OCI-LY7 (cell line): ENCODE measurements around the gene SCRN2. TPM values are rescaled to one million over a fixed set of nuclear protein-coding genes. Genes with fewer than 3 reads are reported as not detected.

Source experiments
- BruUV-seq: library from RNA; stranded (reverse); fragments of 400-500 nt; replicated peaks from 2 replicates; lab custom pipeline; 2021; lab: Mats Ljungman, UMichigan
- CTCF ChIA-PET: fragments of 300-600 bp; sonication (Branson Sonifier 250); formaldehyde crosslinking; loops from one replicate; lab custom pipeline; 2022; ENCODE audit warnings: antibody characterized with exemption; ENCODE audit not compliant: unreplicated experiment; lab: Charles Lee
- POLR2A ChIA-PET: fragments of 300-600 bp; sonication (Branson Sonifier 250); formaldehyde crosslinking; loops from one replicate; lab custom pipeline; 2022; ENCODE audit warnings: antibody characterized with exemption; lab: Charles Lee
- DNase-seq: peaks from one replicate; pipeline ENCODE4 v3.0.0-alpha.2; 2015; ENCODE audit warnings: low spot score
- H2AFZ ChIP-seq: fragments of 200-600 bp; sonication (generic), shearing (Covaris generic); 2 replicates; pipeline ENCODE4 v1.6.1; 2014; ENCODE audit warnings: mild to moderate bottlenecking, antibody characterized with exemption, low read length, moderate library complexity
- H3K27ac ChIP-seq: fragments of 200-600 bp; sonication (generic); 2 replicates; pipeline ENCODE4 v1.5.1; 2014; ENCODE audit warnings: mixed run types, low read depth, mild to moderate bottlenecking, moderate library complexity, low read length, inconsistent platforms; ENCODE audit not compliant: poor library complexity, severe bottlenecking
- H3K36me3 ChIP-seq: fragments of 200-600 bp; sonication (generic); 2 replicates; pipeline ENCODE4 v1.6.1; 2014; ENCODE audit warnings: mild to moderate bottlenecking, antibody characterized with exemption, low read length, moderate library complexity, mixed read lengths; ENCODE audit not compliant: insufficient read depth
- H3K4me1 ChIP-seq: fragments of 200-600 bp; sonication (generic); 2 replicates; pipeline ENCODE4 v1.5.1; 2014; ENCODE audit warnings: mild to moderate bottlenecking, low read length; ENCODE audit not compliant: insufficient read depth, poor library complexity, severe bottlenecking
- H3K4me2 ChIP-seq: fragments of 200-600 bp; sonication (generic); 2 replicates; pipeline ENCODE4 v1.6.1; 2014; ENCODE audit warnings: mild to moderate bottlenecking, low read length
- H3K4me3 ChIP-seq: fragments of 200-600 bp; sonication (generic); 2 replicates; pipeline ENCODE4 v1.5.1; 2014; ENCODE audit warnings: mild to moderate bottlenecking, low read depth, low read length; ENCODE audit not compliant: poor library complexity, severe bottlenecking
- H3K79me2 ChIP-seq: fragments of 200-600 bp; sonication (generic); 2 replicates; pipeline ENCODE4 v1.6.1; 2016; ENCODE audit warnings: low read depth, mild to moderate bottlenecking, low read length, moderate library complexity, mixed read lengths; ENCODE audit not compliant: insufficient read depth
- H3K9me2 ChIP-seq: fragments of 200-600 bp; sonication (generic); 2 replicates; pipeline ENCODE4 v1.6.1; 2016; ENCODE audit warnings: mild to moderate bottlenecking, low read length, mixed read lengths; ENCODE audit not compliant: insufficient read depth
- H3K9me3 ChIP-seq: fragments of 200-600 bp; sonication (generic); 2 replicates; pipeline ENCODE4 v1.6.1; 2014; ENCODE audit warnings: mild to moderate bottlenecking, mixed run types, low read length, mixed read lengths
- H4K20me1 ChIP-seq: fragments of 200-600 bp; sonication (generic); 2 replicates; pipeline ENCODE4 v1.6.1; 2014; ENCODE audit warnings: mild to moderate bottlenecking, antibody characterized with exemption, low read length, moderate library complexity, mixed read lengths; ENCODE audit not compliant: insufficient read depth
- CTCF ChIP-seq: fragments of 200-600 bp; sonication (generic); conservative IDR thresholded peaks from 2 replicates; pipeline ENCODE4 v1.5.1; 2014; ENCODE audit warnings: mild to moderate bottlenecking, antibody characterized with exemption, low read length, moderate library complexity, mixed read lengths
- EZH2phosphoT487 ChIP-seq: fragments of 200-600 bp; sonication (generic); IDR thresholded peaks from 2 replicates; pipeline ENCODE4 v1.6.1; 2018; ENCODE audit warnings: low read depth, borderline replicate concordance, mild to moderate bottlenecking, mixed run types, antibody characterized with exemption, low read length, moderate library complexity, mixed read lengths
- intact Hi-C: fragments of 100-400 bp; cut with micrococcal nuclease; formaldehyde crosslinking; loops from one replicate; pipeline ENCODE4 v1.10.0; 2022; ENCODE audit not compliant: unreplicated experiment
- total RNA-seq, 2 experiments: library from RNA; depleted of rRNA in 1 of 2; stranded (reverse); fragments of >200 nt in 1 of 2; shearing (Covaris generic) in 1 of 2; gene quantifications; 2 replicates each; pipeline ENCODE4 v1.2.3, GENCODE V29; 2014 to 2022

The SCRN2 gene
- total RNA-seq, 2 experiments from 2014 or later = 37.3 to 42.9 TPM

- H4K20me1 ChIP-seq = no peaks in the 10 kb centered on the region
- no peaks in the 10 kb centered on the region for H3K9me3 ChIP-seq
- H3K4me3 ChIP-seq = peak overlapping the region; percentile 78
- no TSS peak for BruUV-seq
- no peak for TF ChIP-seq CTCF
- no peak for TF ChIP-seq EZH2phosphoT487
- H2AFZ ChIP-seq = peak overlapping the region; percentile 90
- POLR2A ChIA-PET = interaction anchor here (0.6 to 2.0 kb wide), 2 partner anchors 9 to 22 kb away, joined by 4 to 9 read pairs; partner anchors contain the start of genes LRRC46 and MRPL10
- DNase-seq = no peak
- intact Hi-C loops = loop anchor here (5.0 kb wide), 1 partner anchor 132 kb away; the partner anchor contains the start of gene CDK5RAP3
- no peaks in the 10 kb centered on the region for H3K9me2 ChIP-seq
- H3K27ac ChIP-seq = no peak overlapping the region
- H3K36me3 ChIP-seq = no peaks in the 10 kb centered on the region
- no peaks in the 10 kb centered on the region for H3K79me2 ChIP-seq
- H3K4me1 ChIP-seq = peaks cover 36% of the 10 kb centered on the region
- CTCF ChIA-PET = interaction anchor here (0.7 to 1.4 kb wide), 4 partner anchors 50 to 106 kb away, joined by 3 to 6 read pairs (median 4); no protein-coding TSS in a partner anchor
- H3K4me2 ChIP-seq = peak overlapping the region; percentile 90
Observed at GRCh38 chr17:47840001-47840741, 902 bp downstream of the SCRN2 start.

GRCh38 chr17:47839071-47839470 is 2.0 kb downstream of the SCRN2 start:
- Histone ChIP-seq H3K79me2 (no peaks in the 10 kb centered on the region), H3K4me1 (peaks cover 30% of the 10 kb centered on the region), H3K36me3 (no peaks in the 10 kb centered on the region), H3K4me3 (no peak overlapping the region), H3K4me2 (no peak overlapping the region), H4K20me1 (no peaks in the 10 kb centered on the region), H3K9me2 (no peaks in the 10 kb centered on the region), H3K9me3 (no peaks in the 10 kb centered on the region), H3K27ac (no peak overlapping the region), H2AFZ (no peak overlapping the region)
- BruUV-seq = no TSS peak
- ChIA-PET CTCF (no interaction called here), POLR2A (no interaction called here)
- DNase-seq = no peak
- intact Hi-C loops = no loop called here
- TF ChIP-seq CTCF (no peak), EZH2phosphoT487 (no peak)

- TF ChIP-seq CTCF (no peak), EZH2phosphoT487 (no peak)
- BruUV-seq = no TSS peak
- CTCF ChIA-PET = no interaction called here
Observed at GRCh38 chr17:47838636-47839035, 2.4 kb downstream of the SCRN2 start.

More at GRCh38 chr17:47838636-47839035, 2.4 kb downstream of the SCRN2 start:
- peaks cover 28% of the 10 kb centered on the region for H3K4me1 ChIP-seq
- no peak overlapping the region for H3K4me3 ChIP-seq
- H3K36me3 ChIP-seq = no peaks in the 10 kb centered on the region
- POLR2A ChIA-PET = no interaction called here
- H4K20me1 ChIP-seq = no peaks in the 10 kb centered on the region
- no peaks in the 10 kb centered on the region for H3K79me2 ChIP-seq
- DNase-seq = no peak
- no peak overlapping the region for H3K27ac ChIP-seq
- H3K4me2 ChIP-seq = no peak overlapping the region
- H3K9me3 ChIP-seq = no peaks in the 10 kb centered on the region
- intact Hi-C loops = no loop called here
- no peaks in the 10 kb centered on the region for H3K9me2 ChIP-seq
- H2AFZ ChIP-seq = no peak overlapping the region
